ENCODE results near the gene EVC.

Gene EVC

DNA sequence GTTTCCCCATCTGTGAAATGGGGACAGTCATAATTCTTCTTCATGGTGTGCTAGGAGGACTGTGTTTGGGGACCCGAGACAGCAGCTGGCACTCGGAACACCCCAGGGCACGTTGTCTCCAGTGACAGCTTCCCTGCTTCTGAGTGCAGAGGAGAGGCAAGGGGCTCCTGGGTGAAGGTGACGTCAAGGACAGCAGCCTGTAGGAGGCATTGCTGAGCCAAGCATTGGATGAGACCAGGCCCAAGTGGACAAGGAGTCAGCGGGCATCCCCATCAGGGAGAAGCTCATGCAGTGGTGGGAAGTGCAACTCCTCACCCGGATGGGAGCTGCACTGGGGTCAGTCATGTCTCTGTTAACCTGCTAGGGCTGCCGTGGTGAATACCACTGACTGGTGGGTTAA lies 46.1 kb downstream of the EVC start:
- no peak for DNase-seq (ENCODE audit: low spot score)

GRCh38 chr4:5757536-5757935 lies 46.5 kb downstream of the EVC start:
- DNase-seq (ENCODE audit: low spot score): no peak

- no peak for DNase-seq (ENCODE audit: low spot score)
Measured at GRCh38 chr4:5757954-5758353, 47.0 kb downstream of the EVC start.

DNA sequence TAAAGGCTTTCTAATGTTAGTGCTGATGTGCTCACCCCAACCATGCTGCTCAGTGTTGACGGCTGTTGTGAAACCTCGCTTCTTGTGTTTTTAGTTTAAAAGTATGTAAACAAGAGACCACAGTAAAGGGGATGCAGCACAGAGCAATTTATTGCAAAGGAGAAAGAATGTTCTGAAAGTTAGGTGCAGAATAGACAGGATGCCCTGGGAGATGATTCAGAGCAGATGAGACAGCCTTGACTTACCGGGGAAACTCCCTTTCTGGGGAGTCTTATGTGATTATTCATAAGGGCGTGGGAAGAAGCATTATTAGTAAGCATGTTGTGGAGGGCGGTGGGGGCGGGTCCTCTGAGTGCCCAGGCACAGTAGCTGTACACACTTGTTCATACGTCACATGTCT lies 47.7 kb downstream of the EVC start:
- no peak for DNase-seq (ENCODE audit: low spot score)

DNA sequence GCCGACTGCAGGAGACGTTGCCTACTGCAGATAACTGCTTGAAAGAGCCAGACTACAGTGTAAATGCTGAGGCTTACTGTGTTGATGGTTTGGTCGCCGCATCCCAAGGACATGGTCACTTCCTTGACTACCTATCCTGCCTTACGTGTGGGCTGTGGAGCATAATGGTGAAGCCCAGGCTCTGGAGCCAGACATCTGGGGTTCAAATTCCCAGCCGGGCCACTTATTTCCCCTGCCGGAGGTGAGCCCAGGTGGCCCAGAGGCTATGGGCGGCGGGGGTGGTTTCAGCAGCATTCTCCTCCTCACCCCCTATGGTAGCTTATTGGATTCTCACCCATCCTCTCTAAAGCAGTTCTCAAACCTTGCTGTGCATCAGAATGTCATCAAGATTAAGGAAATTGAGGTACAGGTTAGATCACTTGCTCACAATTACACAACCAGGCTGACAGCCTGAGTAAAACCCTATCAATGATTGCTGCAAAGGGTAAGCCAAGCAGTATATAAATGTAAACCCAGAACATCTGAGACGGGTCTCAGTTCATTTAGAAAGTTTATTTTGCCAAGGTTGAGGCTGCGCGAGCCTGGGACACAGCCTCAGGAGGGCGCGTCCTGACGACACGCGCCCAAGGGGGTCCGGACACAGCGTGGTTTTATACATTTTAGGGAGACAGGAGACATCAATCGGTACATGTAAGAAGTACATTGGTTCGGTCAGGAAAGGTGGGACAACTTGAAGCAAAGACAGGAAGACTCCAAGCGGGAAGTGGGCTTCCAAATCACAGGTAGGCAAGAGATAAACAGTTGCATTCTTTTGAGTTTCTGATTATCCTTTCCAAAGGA lies 48.5 kb downstream of the EVC start:
- DNase-seq (ENCODE audit: low spot score): no peak

- no peak for DNase-seq (ENCODE audit: low spot score)
Measured at GRCh38 chr4:5760246-5760645, 49.2 kb downstream of the EVC start.

- no peak for DNase-seq (ENCODE audit: low spot score)
Measured at GRCh38 chr4:5760936-5761480, 50.0 kb downstream of the EVC start.

DNA sequence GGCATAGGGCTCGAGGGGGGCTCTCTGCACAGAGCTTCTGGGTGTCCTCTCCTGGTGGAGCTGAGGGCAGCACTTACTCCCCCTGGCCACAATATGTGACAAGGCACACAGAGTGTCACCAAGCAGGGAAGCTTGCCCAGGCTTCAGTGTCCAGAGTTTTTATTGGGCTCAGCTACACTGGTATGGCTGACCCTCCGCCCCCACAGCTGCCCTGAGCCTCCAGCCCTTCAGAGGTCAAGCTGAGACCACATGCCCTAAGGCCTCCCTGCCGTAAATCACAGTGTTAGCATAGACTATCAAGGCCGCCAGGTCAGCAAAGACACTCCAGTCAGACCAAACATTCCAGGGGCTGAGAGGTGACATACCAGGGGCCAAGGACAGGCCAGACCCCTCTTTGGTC lies 59.0 kb downstream of the EVC start:
- no peak for DNase-seq (ENCODE audit: low spot score)

GRCh38 chr4:5772528-5773270 lies 61.7 kb downstream of the EVC start:
- no peak for DNase-seq (ENCODE audit: low spot score)

GRCh38 chr4:5773271-5773555 lies 62.2 kb downstream of the EVC start:
- DNase-seq (ENCODE audit: low spot score): no peak

DNA sequence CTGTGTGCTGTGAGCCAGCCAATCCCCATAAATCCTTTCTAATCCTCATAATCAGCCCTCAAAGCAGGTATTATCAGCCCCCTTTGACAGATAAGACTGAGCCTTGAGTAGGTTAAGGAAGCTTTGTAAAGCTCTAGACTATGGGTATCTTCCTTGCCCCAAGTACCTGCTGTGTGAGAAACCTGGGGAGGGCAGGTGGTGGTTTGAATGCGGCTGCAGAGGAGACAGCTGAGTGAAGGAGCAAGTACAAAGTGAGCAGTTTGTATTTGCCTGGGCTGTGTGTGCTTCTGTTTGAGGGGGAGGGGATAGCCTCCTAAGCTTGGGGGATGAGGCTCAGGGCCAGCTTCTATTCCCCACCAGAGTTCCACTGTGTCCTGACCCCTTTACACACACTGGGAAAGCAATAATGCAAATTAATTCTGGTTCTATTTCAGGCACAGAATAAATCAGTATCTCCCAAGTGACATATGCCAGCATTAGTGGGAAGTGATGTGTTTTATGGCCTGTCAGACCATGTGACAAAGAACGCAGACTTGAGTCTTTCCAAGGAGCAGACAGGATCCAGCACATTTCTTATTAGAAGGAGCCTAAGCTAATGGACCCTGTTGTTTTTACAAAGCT lies 63.5 kb downstream of the EVC start:
- DNase-seq (ENCODE audit: low spot score): no peak

DNA sequence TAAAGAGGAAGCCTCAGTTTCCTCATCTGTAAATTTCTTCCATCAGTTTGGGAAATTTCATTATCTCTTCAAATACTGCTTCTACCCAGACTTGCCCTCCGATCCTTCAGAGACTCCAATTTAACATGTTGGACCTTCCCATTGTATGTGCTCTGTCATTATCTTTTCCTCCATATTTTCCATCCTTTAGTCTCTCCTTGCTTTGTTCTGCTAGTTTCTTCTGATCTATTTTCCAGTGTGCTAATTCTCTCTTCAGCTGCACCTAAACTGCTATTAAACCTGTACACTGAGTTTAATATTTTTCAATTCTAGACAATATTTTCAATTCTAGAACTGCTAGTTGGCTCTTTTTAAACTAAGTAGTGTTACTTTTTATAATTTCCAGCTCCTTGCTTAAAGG lies 65.5 kb downstream of the EVC start:
- no peak for DNase-seq (ENCODE audit: low spot score)

- no peak for DNase-seq (ENCODE audit: low spot score)
Measured at GRCh38 chr4:5780831-5781480, 70.0 kb downstream of the EVC start.

DNA sequence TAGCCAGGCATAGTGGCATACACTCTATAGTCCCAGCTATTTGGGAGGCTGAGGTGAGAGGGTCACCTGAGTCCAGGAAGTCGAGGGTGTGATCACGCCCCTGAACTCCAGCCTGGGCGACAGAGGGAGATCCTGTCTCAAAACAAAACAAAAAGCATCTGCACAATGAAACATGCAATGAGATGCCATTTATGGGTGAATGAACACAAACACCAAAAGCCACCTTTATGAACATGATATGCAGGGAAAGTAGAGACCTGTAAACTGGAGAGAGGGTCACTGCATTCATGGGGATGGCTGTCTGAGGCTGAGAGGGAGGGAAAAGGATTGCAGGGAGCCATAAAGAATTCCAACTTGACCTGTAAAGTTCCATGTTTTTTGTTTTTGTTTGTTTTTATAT lies 70.7 kb downstream of the EVC start:
- DNase-seq (ENCODE audit: low spot score): no peak

DNA sequence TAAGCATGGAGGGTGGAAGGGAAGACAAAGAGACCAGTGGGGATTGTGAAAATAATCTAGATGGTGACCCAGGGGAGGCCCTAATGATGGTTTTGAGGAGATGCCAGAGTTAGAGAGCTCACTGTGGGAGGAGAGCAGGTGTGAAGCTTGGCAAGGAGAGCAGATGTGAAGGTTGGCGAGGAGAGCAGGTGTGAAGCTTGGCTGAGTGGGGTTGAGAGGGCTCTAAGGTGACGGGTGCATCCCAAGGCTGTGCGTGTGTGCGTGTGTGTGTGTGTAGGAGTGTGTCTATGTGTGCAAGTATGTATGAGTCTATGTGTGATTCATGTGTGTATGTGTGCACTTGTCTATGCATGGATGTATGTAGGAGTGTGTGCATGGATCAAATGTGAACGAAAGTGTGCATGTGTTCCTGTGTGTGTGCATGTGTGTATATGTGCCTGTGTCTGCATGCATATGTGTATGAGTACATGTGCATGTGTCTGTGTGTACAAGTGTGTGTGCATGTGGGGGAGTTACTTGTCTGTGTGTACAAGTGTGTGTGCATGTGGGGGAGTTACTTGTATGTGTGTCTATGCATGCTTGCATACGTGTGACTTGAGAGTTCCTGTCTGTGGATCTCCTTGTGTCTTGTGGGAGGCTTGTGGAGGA lies 72.0 kb downstream of the EVC start:
- no peak for DNase-seq (ENCODE audit: low spot score)

DNA sequence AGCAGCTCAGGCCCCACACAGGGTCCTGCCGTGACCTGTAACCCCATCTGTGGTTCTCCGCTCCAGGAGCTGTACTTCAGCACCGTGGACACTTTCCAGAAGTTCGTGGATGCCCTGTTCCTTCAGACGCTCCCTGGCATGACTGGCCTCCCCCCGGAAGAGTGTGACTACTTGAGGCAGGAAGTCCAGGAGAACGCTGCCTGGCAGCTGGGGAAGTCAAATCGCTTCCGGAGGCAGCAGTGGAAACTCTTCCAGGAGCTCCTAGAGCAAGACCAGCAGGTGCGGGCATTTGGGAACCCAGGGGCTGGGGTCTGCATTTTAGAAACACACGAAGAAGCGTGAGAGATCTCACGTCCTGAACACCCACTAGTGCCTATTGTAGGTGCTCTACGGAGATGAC lies 72.5 kb downstream of the EVC start:
- no peak for DNase-seq (ENCODE audit: low spot score)

- DNase-seq (ENCODE audit: low spot score): no peak
Measured at GRCh38 chr4:5784021-5784420, 73.0 kb downstream of the EVC start.

DNA sequence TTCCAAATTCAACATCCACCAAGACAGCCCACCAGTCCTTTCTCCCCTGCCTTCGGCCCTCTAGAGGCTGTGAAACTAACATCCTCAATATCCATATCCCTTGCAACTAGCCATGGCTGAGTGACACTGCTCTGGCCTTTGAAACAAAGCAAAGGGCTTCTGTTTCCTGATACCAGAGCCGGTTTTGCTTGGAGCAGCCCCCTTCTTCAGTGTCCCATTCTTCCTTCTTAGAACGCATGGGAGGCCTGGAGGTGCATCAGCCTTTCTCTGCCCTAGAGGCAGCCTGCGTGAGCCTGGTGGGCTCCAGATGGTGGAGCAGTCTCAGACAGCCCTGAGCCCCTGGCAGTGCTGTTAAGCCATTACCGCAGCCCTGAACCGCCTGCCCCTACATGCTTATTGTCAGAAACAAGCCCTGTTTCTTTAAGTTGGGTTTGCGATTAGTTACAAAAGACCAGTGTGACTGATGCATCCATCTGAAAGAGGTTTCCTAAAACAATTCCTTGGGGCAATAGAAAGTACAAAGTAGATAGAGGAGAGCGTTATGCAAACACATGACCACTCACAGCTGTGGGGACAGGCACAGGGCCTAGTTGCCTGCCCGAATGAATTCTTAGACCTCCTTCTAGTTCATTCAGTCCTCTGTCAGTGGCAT lies 74.1 kb downstream of the EVC start:
- no peak for DNase-seq (ENCODE audit: low spot score)

GRCh38 chr4:5785806-5786680 lies 75.0 kb downstream of the EVC start:
- no peak for DNase-seq (ENCODE audit: low spot score)

GRCh38 chr4:5787311-5787710 lies 76.3 kb downstream of the EVC start:
- no peak for DNase-seq (ENCODE audit: low spot score)

GRCh38 chr4:5788144-5788543 lies 77.1 kb downstream of the EVC start:
- no peak for DNase-seq (ENCODE audit: low spot score)
